Measurements from ENCODE around the gene LUM.
"Not testable (repeated sequence)": the region's sequence is repeated elsewhere in the genome, so short reads cannot be mapped to it uniquely, and the experiment has no call there.

Gene LUM

GRCh38 chr12:91109148-91109564 is 2.1 kb downstream of the LUM start:
- no peak for DNase-seq

- DNase-seq, result no peak
Measured at GRCh38 chr12:91108196-91108755, 3.0 kb downstream of the LUM start.

GRCh38 chr12:91106283-91106682 is 5.0 kb downstream of the LUM start:
- no peak for DNase-seq

- DNase-seq, result no peak
Measured at GRCh38 chr12:91105807-91106206, 5.5 kb downstream of the LUM start.

- no peak for DNase-seq
Measured at GRCh38 chr12:91104812-91105466, 6.4 kb downstream of the LUM start.

GRCh38 chr12:91103624-91104023 is 7.7 kb downstream of the LUM start:
- no peak for DNase-seq

- DNase-seq, result no peak
Measured at GRCh38 chr12:91103101-91103500, 8.2 kb downstream of the LUM start.

- no peak for DNase-seq
Measured at GRCh38 chr12:91100906-91101305, 10.4 kb downstream of the LUM start.

- DNase-seq, result no peak
Measured at GRCh38 chr12:91099836-91100235, 11.5 kb downstream of the LUM start.

- DNase-seq, result no peak
Measured at GRCh38 chr12:91099341-91099740, 12.0 kb downstream of the LUM start.

GRCh38 chr12:91098941-91099340 is 12.4 kb downstream of the LUM start:
- DNase-seq, result no peak

- no peak for DNase-seq
Measured at GRCh38 chr12:91098461-91098860, 12.8 kb downstream of the LUM start.

GRCh38 chr12:91094957-91095356 is 16.3 kb downstream of the LUM start:
- DNase-seq, result no peak

GRCh38 chr12:91094032-91094662 is 17.1 kb downstream of the LUM start:
- no peak for DNase-seq

GRCh38 chr12:91093341-91093740 is 18.0 kb downstream of the LUM start:
- DNase-seq, result no peak

- DNase-seq, result no peak
Measured at GRCh38 chr12:91091916-91092715, 19.2 kb downstream of the LUM start.

- not testable (repeated sequence) for DNase-seq
Measured at GRCh38 chr12:91089953-91090352, 21.3 kb downstream of the LUM start.

GRCh38 chr12:91080041-91080440 is 31.3 kb downstream of the LUM start:
- DNase-seq, result no peak

GRCh38 chr12:91078501-91078900 is 32.8 kb downstream of the LUM start:
- DNase-seq, result no peak

- no peak for DNase-seq
Measured at GRCh38 chr12:91077228-91077954, 33.9 kb downstream of the LUM start.

- DNase-seq, result no peak
Measured at GRCh38 chr12:91074851-91075250, 36.4 kb downstream of the LUM start.

- DNase-seq, result no peak
Measured at GRCh38 chr12:91074154-91074709, 37.1 kb downstream of the LUM start.

- DNase-seq, result no peak
Measured at GRCh38 chr12:91073426-91073825, 37.9 kb downstream of the LUM start.

Data from activated effector memory CD4-positive, alpha-beta T cell treated with Interleukin-2 at 50 U/mL for 16 hours (primary cell).